Fibroblast of mammary gland (primary cell): ENCODE data around the gene CFAP161.

Source experiments
- DNase-seq: peaks from one replicate; pipeline ENCODE4 v3.0.0-alpha.2; 2010; ENCODE audit warnings: low read depth
- H3K4me3 ChIP-seq: 2 replicates; pipeline ENCODE4 v1.5.1; 2011; ENCODE audit warnings: low read depth, mild to moderate bottlenecking, low read length, moderate library complexity; ENCODE audit not compliant: control insufficient read depth
- CTCF ChIP-seq: conservative IDR thresholded peaks from 2 replicates; pipeline ENCODE4 v1.5.1; 2011; ENCODE audit warnings: low read depth, low read length, inconsistent platforms; ENCODE audit not compliant: control insufficient read depth, insufficient read depth

The CFAP161 gene

DNA sequence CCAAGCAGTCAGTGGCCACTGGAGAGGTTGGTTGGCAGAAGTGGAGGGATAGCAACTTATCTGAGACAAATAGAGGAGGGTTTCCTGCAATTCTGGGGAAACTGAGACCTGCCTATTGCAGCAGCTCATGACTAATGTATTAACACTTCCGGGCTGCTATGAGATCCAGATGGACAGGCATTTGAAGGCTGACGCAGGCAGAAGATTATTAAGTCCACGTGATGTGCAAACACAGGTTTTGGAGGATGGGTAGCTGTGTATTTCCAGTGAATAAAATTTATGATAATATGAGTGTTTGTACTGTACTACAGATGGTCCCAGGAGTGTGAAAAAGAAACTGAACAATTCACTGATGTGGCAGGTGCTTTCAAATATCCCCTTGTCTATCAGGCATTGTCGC is 28.5 kb upstream of the CFAP161 start:
- no peak overlapping the region for H3K4me3 ChIP-seq
- DNase-seq, result peak; percentile 72
- TF ChIP-seq CTCF, result no peak

GRCh38 chr15:81106560-81106959 is 27.5 kb upstream of the CFAP161 start:
- peak; percentile 84 for TF ChIP-seq CTCF
- DNase-seq, result peak; percentile 90
- no peak overlapping the region for H3K4me3 ChIP-seq

DNA sequence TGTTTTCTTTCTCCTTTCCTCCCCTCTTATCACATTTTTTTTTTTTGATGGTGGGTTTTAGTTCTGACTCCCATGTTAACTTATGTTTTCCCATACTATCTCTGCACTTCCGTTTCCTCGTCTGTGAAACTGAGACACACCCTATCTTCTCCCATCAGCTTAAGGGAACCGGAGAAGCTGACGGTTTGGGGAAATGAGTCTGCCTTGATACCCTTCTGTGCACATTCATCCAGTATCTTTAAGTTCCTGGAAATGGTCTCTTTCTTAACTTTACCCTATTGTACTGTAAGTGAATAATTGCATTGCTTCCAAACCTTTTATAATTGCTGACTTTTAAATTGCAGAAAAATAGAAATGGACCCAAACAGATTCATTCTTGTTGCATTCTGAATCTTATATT is 26.2 kb upstream of the CFAP161 start:
- DNase-seq, result no peak
- no peak overlapping the region for H3K4me3 ChIP-seq
- no peak for TF ChIP-seq CTCF

DNA sequence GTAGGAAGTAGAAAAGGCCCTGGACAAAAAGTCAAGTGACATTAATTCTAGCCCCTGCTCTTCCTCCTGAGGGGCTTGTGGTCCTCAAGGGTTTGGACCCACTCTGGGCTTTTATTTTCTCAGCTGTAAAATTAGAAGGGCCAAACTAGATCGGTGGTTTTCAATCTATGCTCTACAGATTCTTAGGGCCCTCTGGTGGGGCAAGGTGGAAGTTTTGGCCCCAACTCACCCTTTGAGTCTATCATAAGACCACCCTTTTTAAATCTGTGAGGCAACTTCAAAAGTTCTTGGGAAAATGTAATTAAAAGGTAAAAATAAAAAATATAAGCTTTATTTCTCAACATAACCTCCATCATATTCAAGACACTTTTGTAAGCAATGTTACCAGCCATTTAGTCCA is 25.6 kb upstream of the CFAP161 start:
- H3K4me3 ChIP-seq, result no peak overlapping the region
- no peak for DNase-seq
- peak; percentile 55 for TF ChIP-seq CTCF

GRCh38 chr15:81111018-81111417 is 23.1 kb upstream of the CFAP161 start:
- TF ChIP-seq CTCF, result no peak

DNA sequence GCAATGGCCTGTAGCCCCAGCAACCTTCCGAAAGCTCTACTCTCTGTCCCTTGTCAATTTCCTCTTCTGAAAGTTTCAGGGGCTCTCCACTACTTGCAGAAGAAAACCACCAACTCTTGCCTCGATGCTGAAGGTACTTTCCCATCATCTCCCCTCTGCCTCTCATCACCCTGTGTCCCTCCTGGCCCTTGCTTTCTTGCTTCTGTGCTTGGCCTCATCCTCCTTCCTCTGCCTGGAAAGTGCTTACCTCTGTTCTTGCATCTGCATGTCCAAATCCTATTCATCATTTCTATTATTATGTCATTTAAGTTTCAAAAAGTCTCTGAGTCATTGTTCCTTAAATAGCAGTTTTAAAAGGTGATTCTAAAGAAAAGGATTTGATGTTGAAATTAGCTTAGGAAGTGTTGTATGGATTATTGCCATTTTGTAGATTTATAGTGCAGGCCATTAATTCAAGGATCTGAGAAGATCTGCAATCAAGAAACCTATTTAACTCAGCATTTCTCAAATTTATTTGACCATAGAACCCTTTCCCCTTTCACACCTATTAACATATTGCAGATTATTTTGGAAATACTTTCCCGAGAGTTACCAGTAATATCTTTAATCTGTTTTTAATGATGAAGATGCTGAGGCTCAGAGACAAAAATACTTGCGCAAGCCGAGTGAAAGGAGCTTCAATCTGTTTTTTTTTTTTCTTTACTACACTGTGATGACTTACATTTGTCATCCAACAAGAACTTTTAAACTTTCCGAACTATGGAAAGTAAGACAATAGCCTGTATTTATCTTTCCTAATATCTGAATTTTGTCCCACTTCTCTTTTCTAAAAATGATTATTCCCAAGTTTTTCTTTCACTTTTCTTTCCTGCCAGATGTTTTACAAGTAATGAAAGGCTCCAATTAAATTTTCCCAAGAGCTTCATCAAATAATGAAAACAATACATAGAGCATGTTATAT is 22.3 kb upstream of the CFAP161 start:
- peak; percentile 57 for DNase-seq
- TF ChIP-seq CTCF, result no peak
- no peak overlapping the region for H3K4me3 ChIP-seq

More at GRCh38 chr15:81111018-81111417, 23.1 kb upstream of the CFAP161 start:
- DNase-seq, result no peak
- no peak overlapping the region for H3K4me3 ChIP-seq
